NCI-H1105 (cell line): ENCODE results near the gene PRPF38B.
A peak's percentile ranks its signal among the peaks of the same experiment; 100 is the strongest.

Source experiments
- DNase-seq: peaks from one replicate; lab custom pipeline; 2025; lab: John Stamatoyannopoulos, UW

PRPF38B gene

DNA sequence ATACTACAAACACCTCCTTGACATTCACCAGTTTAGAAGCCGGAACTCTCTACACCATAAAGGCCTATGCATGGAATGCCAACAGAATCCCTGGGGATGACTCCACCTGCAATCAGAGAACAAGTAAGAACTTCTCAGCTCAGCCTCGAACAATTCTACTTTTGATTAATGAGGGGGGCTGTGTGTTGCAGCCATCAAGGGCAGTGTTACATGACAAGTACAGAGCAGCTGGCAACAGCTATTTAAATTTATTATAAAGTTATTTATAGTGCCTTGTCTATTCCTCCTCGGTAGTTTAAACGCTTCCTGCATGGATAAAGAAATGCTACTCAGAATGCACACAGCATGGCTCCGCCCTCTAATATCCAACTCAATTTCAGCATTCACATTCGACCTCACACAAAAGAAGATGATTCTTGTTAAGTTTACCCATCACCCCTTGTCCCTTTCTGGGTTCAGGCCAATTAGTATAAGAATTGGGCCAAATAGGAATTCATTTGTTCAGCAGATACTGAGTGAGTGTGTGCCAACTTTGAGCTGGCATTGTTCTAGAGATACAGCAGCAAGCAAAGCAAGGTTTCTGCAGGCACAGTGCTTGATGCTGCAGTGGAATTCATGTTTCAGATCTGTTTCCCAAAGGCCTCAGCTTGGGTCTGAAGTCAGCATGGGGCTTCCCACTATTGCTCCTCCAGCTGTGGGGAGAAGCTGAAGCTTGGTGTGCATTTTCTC is 27.0 kb downstream of the PRPF38B start:
- no peak for DNase-seq

DNA sequence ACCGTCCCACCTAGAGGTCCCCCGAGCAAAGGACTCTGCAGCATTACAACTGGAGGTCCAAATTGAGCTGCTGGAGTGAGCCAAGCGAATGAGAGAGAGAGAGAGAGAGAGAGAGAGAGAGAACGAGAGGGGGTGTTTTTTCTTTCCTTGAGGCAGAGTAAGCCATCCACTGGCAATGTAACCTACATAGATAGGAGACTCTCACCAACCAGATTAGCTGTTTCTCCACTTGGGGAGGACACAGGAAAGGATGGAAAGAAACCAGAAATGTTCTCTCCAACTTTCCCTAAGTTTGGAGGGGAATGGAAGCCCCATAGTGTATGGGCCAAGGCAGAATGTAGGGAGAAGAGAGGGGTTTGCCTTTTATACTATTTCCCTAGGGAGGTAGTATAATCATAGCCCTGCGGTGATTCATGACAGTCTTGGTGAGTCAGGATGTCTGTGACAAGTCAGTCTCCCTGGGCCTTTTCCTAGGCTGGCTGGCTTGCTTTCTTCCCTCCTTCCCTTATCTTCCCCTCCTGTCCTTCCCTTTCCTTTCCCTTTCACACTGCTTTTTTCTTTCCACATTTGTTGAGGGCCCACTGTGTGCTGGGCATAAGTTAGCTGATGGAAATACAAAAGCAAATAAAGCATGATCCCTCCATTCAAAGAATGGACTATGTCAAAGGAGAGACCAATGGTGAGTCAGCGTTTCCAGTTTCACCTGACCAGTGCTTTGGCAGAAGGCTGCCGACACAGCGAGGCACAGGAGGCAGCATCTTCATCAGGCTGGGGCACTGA is 27.7 kb downstream of the PRPF38B start:
- DNase-seq = no peak

DNA sequence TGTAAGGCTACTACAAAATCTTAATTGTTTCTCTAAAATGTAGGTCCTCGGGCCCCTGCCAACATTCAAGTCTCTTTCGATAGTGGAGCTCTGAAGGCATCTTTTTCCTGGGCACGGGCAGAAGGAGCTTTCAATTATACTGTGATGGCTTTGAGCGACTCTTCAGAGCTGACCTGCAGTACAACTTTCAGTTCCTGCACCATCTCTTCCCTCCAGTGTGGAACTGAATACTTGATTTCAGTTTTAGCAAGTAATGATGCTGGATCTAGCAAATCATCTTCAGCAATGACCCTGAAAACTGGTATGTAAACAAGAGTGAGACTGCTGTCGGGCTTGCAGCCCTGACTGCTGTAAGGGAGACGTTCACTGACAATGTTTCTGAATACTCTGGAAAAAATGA is 30.2 kb downstream of the PRPF38B start:
- no peak for DNase-seq

DNA sequence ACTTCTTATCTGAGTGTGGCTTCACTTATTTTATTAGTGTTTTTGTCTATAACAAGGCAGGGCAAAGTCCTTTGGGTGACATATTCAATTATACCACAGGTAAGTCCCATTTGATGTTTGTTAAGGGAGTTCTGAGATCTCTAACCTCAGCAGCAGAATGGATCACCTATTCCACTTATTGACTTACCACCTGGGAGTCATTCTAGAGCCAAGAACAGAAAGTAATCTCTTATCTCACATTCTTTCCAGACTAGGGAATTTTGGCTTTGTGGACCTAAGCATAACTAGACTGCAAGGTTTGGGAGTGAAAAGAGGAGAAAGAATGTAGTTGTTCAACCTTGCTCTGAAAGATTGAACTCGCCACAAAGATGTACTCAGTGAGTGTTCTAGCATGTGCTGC is 33.8 kb downstream of the PRPF38B start:
- DNase-seq = no peak

DNA sequence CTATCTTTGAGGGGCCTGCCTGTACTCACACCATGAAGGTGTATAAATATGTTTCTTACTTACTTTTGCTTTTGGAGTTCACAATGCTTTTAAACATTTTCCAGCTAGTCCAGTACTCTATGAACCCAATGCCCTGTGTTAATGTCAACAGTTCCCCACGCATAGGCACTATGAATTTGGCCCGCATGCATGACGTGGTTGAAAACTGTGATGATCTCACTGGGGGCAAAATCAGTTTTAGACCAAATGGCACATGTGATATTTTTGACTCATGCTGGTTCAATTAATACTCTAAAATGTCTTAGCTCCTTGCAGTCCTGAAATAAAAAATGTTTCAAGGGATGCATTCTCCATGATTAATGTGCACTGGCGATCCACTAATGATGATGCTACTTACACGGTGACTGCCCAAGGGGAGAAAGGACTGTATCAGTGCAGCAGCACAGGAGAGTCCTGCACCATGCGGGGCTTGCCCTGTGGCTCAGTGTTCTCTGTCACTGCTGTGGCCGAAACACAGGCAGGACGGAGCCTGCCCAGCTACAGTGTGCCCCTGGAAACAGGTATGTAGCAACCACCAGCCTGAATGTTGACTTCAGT is 36.3 kb downstream of the PRPF38B start:
- DNase-seq = no peak

DNA sequence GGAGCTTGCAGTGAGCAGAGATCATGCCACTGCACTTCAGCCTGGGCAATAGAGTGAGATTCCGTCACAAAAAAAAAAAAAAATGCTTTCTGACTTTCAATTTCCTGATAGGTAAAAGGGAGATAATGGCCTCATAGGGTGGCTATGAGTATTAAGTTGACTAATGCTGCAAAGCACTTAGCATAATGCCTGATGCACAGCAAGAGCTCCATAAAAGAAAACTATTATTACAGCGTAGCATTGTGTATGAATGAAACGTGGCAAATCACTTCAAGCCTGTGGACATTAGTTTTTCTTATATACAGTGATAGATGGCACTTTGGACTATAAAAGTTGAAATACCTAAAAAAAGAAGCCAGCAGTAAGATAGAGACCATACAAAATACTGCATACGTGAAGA is 37.4 kb downstream of the PRPF38B start:
- DNase-seq = no peak

DNA sequence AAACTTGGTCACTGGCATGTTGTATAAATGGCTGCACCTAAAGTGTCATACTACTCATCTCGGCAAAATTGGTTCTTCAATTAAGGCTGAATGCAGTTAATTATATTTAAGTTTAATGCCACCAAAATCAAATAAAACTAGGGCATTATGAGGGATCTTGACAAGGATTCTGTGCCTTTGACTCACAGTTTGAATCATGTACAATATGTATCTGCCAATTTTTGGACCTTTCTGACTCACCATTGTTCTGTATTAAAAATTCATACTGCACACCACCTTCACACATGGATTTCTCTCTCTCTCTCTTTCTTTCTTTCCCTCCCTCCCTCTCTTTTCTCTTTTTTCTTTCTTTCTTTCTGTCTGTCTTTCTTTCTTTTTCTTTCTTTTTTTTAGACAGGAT is 40.3 kb downstream of the PRPF38B start:
- no peak for DNase-seq

DNA sequence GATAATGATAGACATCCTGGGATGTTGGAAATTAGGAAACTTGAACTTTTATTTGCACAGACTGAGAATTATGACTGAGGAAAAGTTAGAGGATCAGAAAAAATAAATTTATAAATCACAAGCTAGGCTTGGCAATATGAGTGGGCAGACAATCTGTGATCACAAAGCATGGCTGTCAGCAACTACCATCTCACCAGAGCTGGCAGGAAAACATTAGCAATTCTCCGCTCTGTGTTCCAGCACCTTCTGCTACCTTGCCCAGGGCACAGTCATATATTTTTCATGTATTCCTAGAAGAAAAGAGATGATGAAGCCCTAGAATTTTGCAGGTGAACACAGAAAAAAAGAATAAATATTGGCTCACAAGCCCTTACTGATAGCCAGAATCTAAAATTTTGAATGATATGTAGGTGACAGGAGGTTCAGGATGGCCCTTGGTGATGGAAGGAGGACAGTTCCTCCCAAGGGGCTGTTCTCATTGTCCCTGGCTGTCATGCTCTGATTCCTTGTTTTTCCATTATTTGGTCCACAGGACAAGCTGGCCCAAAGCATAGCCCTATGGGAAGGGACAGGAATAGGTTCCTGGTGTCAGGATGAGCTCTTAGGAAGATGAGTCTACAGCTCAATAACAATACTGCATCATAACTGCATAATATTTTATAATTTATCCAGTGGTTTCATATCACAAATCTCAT is 42.2 kb downstream of the PRPF38B start:
- no peak for DNase-seq

DNA sequence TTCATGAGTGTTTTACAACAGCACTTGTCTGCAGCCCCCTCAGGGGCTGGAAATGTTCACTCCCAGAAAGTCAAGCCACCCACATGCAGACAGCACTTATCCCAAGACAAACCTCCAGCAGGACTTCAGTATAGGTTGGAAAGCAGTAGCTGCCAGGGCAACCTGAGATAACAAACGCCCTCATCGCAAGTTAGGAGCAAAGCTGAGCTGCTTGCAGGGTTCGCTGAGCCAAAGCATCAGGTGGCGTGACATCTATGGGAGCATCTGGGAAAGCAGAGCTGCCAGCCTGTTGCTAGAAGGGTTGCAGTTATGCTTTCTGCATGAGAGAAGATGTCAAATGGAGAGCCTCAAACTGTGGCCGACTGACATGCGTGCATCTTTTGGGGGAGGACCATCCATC is 50.1 kb downstream of the PRPF38B start:
- no peak for DNase-seq

DNA sequence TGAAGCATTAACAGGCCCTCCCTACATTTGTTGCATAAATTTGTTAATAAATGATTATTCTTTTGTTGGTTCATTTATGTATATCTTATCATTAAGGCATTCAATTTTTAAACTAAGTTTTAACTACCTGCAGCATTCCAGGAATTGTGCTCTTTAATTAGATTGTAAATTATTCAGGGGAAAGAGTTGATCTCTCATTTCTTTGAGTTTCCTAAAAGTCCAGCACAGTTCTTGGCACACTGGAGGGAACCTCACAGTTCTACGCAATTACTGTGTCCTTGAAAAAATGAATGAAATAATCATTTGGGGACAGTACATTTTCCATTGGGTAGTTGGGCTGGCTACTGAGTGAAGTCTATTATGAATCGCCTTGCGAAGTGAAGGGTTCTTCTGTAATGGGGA is 53.9 kb downstream of the PRPF38B start:
- DNase-seq = no peak

DNA sequence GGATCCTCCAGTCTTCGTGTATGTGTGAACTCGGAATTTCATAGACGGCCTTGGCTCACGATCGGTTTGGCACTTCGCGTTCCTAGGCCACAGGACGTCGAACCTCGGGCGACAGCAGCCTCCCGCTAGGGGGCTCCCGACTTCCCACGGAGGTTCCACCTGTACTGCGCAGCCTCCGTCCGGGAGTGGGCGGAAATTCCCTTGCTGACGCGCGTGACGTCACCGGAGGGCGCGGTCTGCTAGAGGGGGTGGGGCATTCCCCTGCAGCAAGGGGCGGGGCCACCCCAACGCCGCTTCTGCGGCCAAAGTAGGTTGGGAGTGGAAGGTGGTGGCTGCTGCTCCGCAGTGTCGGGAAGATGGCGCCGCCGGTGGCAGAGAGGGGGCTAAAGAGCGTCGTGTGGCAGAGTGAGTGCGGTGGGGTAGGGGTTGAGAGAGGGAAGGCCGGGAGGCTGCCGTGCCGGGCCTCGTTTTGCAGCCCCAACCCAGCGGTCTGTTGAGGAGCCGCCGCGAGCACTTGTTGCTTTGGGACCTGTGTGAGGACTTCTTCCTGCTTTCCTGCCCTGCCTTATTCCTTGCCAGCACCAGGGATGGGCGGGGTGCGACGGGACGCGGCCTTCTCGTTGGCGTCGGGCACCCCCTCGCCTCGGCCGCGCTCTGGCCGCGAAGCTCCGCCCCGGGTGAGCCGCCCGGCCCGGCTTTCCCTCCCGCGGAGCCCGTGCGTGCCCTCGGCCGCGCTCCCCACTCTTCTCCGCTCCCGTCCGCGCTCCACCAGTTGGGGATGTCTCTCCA is 54.5 kb downstream of the PRPF38B start, which contains the start of gene STXBP3:
Gene STXBP3 (plus strand): TSS at position 293 of the 789 bp plus-strand sequence. CDS start 64 bp downstream, at position 357.
- DNase-seq = peak; percentile 97

DNA sequence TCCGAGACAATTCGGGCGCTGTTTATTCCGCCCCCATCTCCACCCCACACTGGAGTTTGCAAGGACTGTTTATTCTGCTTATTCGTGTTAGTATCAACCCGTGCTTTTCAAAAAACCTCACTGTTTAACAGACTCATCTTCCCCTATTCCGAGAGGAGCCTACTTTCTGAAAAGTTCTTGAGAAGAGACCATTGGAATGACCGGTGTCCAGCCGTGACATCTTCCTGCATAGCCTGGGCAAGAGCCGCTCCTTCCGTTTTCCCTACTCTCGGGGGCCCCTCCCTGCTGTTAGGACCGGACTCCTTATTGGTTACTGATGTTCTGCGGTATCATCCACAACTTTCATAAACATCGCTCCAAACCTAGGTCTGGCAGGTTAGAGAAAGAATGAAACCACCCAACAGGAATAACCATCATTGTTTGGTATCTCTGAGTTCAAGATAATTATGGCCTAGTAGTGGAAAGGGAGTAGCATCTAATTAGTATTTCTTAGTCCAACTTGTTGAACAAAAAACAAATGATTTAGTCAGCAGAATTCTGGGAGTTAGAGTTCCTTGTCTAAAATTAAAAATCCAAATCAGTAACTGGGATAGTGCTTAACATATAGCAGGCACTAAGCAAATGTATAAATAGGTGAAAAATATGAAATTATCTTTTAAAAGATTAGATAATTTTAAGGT is 55.2 kb downstream of the PRPF38B start:
- DNase-seq = peak; percentile 51

DNA sequence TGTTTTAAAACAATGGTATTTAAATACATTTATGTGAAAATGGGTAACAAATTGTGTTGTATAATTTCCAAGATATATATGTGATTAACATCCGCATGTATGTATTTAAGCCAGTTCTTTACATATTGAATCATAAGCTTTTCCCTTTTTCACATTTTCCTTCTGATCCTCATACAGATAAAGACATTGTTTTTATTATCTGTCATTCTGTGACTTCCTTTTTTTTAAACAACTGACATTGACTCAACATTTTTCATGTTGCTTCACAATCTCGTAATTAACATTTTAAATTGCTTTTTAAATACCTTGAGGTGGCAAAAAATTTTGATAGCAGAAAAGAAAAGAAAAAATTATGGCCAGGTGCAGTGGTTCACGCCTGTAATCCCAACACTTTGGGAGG is 55.8 kb downstream of the PRPF38B start:
- DNase-seq = no peak

DNA sequence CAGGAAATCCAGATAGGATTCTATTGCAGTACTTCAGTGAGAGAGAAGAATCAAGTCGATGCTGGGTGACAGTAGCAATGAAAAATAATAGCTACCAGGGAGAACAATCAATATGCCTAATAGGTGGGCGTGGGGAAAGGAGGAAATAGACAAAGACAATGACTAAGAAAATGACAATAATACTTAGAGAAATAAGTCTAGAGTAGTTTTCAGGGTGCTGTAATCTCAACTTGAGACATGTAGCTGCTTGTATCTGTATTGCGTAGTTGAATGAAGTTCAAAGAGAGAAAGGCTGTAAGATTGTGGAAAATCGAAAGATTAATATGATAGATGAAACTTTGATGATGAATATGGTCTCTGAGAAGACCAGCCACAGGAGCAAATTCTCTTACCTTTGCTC is 57.0 kb downstream of the PRPF38B start:
- DNase-seq = no peak

DNA sequence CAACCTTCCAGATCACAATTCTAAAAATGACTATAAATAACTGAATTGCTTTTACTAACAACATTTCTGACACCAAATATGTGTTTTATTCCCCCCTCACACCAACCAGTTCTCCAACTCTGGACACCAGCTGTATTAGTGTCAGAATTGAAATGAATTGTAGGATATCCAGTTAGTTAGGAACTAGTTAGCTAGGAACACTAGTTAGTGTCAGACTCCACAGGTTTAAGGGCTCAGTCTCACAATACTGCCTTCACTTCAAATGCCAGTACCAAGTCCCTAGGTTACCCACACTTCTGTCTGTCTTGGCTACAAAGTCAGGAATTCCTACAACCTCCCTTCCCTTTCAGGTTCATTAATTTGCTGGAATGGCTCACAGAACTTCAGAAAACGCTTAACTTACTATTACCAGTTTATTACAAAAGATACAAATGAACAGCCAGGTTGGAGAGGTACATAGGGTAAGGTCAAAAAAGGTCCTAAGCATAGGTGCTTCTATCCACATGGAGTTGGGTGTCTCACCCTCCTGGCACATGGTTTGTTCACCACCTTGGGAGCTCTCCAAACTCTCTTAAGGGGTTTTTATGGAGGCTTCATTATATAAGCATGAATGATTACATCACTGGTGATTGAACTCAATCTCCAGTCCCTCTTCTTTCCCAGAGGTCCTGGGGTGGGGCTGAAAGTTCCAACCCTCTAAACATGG is 58.5 kb downstream of the PRPF38B start:
- DNase-seq = no peak
